ENCODE data around the gene ASF1B. TPM values are rescaled to one million over a fixed set of nuclear protein-coding genes. Genes with fewer than 3 reads are reported as not detected.

ASF1B gene
- total RNA-seq, 1 experiment from 2014 or later: 78.1 TPM

DNA sequence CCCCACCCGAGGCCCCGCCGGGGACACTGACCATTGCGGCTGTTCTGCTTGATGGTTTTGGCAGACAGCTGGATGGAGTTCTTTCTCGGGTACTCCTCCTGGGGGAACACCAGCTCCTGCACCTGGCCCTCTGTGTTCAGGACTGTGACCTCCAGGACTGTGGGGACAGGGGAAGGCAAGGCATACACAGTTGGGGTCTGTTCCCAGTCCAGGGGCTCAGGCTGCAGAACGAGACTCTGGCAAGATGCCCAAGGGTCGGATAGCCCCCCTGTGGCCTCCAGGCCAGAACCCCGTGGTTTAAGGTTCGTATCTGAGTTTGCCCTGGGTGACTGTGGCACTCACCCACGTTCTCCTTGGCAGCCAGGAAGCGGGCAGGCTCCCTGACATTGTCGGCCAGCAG, 22.7 kb upstream of the ASF1B start:
- intact Hi-C loops (cut with micrococcal nuclease): no loop called here
- H3K4me1 ChIP-seq (ENCODE audit: control insufficient read depth in 1 of 2, insufficient read depth in 2 of 2, low read length in 2 of 2): no peaks in the 10 kb centered on the region
- H3K27ac ChIP-seq (ENCODE audit: low read depth, low read length): no peak overlapping the region
- H2AFZ ChIP-seq (ENCODE audit: low read depth, low read length, poor library complexity, severe bottlenecking): no peak overlapping the region
- no peak overlapping the region for H3K9ac ChIP-seq (ENCODE audit: low read length)
- H3K36me3 ChIP-seq (ENCODE audit: control insufficient read depth in 1 of 2, insufficient read depth in 2 of 2, low read length in 2 of 2): peaks cover 34 to 41% of the 10 kb centered on the region in 2 experiments; a peak in 3 of 4 replicates
- TF ChIP-seq SRF (IDR thresholded peaks at IDR 0.05; ENCODE audit: low read depth) (no peak), POLR2AphosphoS5 (IDR thresholded peaks at IDR 0.05; ENCODE audit: low read depth, low read length) (no peak), CEBPB (IDR thresholded peaks at IDR 0.05; ENCODE audit: low read depth) (no peak), FOSL1 (IDR thresholded peaks at IDR 0.05; ENCODE audit: low read depth) (no peak), EGR1 (IDR thresholded peaks at IDR 0.05; ENCODE audit: low read depth) (no peak), POLR2A (IDR thresholded peaks at IDR 0.05; ENCODE audit: borderline replicate concordance, extremely low read depth, insufficient read depth, insufficient read length) (no peak), CBX3 (IDR thresholded peaks at IDR 0.05; ENCODE audit: low read depth) (no peak), SP1 (IDR thresholded peaks at IDR 0.05; ENCODE audit: low read depth) (no peak), ZFX (IDR thresholded peaks at IDR 0.05) (no peak), ELF1 (IDR thresholded peaks at IDR 0.05; ENCODE audit: borderline replicate concordance, low read depth) (no peak), EZH2 (IDR thresholded peaks at IDR 0.05) (no peak), TCF7L2 (IDR thresholded peaks at IDR 0.05; ENCODE audit: borderline replicate concordance, extremely low read depth, insufficient read depth, insufficient read length) (no peak), ZNF274 (IDR thresholded peaks at IDR 0.05; ENCODE audit: low read depth, low read length) (no peak)
- TF ChIP-seq, protein P1, sequence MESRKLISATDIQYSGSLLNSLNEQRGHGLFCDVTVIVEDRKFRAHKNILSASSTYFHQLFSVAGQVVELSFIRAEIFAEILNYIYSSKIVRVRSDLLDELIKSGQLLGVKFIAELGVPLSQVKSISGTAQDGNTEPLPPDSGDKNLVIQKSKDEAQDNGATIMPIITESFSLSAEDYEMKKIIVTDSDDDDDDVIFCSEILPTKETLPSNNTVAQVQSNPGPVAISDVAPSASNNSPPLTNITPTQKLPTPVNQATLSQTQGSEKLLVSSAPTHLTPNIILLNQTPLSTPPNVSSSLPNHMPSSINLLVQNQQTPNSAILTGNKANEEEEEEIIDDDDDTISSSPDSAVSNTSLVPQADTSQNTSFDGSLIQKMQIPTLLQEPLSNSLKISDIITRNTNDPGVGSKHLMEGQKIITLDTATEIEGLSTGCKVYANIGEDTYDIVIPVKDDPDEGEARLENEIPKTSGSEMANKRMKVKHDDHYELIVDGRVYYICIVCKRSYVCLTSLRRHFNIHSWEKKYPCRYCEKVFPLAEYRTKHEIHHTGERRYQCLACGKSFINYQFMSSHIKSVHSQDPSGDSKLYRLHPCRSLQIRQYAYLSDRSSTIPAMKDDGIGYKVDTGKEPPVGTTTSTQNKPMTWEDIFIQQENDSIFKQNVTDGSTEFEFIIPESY (IDR thresholded peaks at IDR 0.05; ENCODE audit: extremely low read depth, insufficient replicate concordance, low read length): no peak
- TF ChIP-seq, protein P2, sequence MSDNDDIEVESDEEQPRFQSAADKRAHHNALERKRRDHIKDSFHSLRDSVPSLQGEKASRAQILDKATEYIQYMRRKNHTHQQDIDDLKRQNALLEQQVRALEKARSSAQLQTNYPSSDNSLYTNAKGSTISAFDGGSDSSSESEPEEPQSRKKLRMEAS (IDR thresholded peaks at IDR 0.05): no peak
- TF ChIP-seq, protein P3, sequence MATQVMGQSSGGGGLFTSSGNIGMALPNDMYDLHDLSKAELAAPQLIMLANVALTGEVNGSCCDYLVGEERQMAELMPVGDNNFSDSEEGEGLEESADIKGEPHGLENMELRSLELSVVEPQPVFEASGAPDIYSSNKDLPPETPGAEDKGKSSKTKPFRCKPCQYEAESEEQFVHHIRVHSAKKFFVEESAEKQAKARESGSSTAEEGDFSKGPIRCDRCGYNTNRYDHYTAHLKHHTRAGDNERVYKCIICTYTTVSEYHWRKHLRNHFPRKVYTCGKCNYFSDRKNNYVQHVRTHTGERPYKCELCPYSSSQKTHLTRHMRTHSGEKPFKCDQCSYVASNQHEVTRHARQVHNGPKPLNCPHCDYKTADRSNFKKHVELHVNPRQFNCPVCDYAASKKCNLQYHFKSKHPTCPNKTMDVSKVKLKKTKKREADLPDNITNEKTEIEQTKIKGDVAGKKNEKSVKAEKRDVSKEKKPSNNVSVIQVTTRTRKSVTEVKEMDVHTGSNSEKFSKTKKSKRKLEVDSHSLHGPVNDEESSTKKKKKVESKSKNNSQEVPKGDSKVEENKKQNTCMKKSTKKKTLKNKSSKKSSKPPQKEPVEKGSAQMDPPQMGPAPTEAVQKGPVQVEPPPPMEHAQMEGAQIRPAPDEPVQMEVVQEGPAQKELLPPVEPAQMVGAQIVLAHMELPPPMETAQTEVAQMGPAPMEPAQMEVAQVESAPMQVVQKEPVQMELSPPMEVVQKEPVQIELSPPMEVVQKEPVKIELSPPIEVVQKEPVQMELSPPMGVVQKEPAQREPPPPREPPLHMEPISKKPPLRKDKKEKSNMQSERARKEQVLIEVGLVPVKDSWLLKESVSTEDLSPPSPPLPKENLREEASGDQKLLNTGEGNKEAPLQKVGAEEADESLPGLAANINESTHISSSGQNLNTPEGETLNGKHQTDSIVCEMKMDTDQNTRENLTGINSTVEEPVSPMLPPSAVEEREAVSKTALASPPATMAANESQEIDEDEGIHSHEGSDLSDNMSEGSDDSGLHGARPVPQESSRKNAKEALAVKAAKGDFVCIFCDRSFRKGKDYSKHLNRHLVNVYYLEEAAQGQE (IDR thresholded peaks at IDR 0.05; ENCODE audit: low read depth): no peak
- no peaks in the 10 kb centered on the region for H3K9me3 ChIP-seq (ENCODE audit: control insufficient read depth in 1 of 2, insufficient read depth in 1 of 2, low read depth in 1 of 2, low read length in 2 of 2)
- RAD21 ChIA-PET (ENCODE audit: low non-redundant PET in 1 of 2, low total read pairs in 2 of 2, uncharacterized antibody in 2 of 2, unreplicated experiment in 2 of 2): no interaction called here
- H3K9me2 ChIP-seq (ENCODE audit: insufficient read depth): no peaks in the 10 kb centered on the region
- H3K27me3 ChIP-seq (ENCODE audit: insufficient read depth, low read length): no peaks in the 10 kb centered on the region
- no peaks in the 10 kb centered on the region for H3K79me2 ChIP-seq (ENCODE audit: insufficient read depth, low read length)
- no peaks in the 10 kb centered on the region for H4K20me1 ChIP-seq (ENCODE audit: insufficient read depth)
- H3K4me2 ChIP-seq (ENCODE audit: low read length): no peak overlapping the region
- POLR2A ChIA-PET: no interaction called here
- DNase-seq (ENCODE audit: low read depth, low spot score) (no peak), ATAC-seq (no peak)
- no TSS peak for BruUV-seq (replicated peaks)
- H3K4me3 ChIP-seq (replicated peaks in 1 of 2; ENCODE audit: low read depth in 1 of 2, low read length in 2 of 2): no peak overlapping the region
- CTCF ChIA-PET: no interaction called here

Measured in HCT116 (cell line).